Left cardiac atrium (tissue), 4 donors: ENCODE data around the gene OR2J3. TPM values are rescaled to one million over a fixed set of nuclear protein-coding genes. Genes with fewer than 3 reads are reported as not detected.
"Not testable (repeated sequence)": the region's sequence is repeated elsewhere in the genome, so short reads cannot be mapped to it uniquely, and the experiment has no call there.

Experiments used
- ATAC-seq, 2 donors: fragments of 200-7000 bp; cut with Tn5 transposase; one replicate each; pipeline ENCODE4 v1.9.1; 2020; ENCODE audit warnings: mild to moderate bottlenecking in 2 of 2, moderate library complexity in 2 of 2
- DNase-seq: peaks from one replicate; pipeline ENCODE4 v3.0.0-alpha.2; 2020
- intact Hi-C, 2 donors: fragments of 100-400 bp; cut with DNase I; formaldehyde crosslinking; loops; one replicate each; pipeline versions ENCODE4 v1.14.1 to v1.15.1; 2022 to 2023
- total RNA-seq, 2 donors: library from RNA; stranded (reverse); fragmentation: NEBNext Ultra II Directional; extraction: Animal tissue kit (Norgen Biotek cat#: 25700); gene quantifications; one replicate each; pipeline ENCODE4 v1.2.1, GENCODE V29; 2021
- donor health status: DM: no; HTN: yes; CAD: no.
- donor health status: DM: no; HTN: yes; CAD: no; lungs with severe emphysema.
- donor health status: DM: yes; HTN: yes; CAD: no.
- donor health status: Dilated cardiomyopathy.

The OR2J3 gene
- total RNA-seq, 2 donors from 2014 or later, result not detected

GRCh38 chr6:29153083-29153482 lies 45.2 kb downstream of the OR2J3 start:
- intact Hi-C loops, result no loop called here
- no peak for ATAC-seq
- no peak for DNase-seq

- intact Hi-C loops, DNase-seq, ATAC-seq: not testable (repeated sequence)
Measured at GRCh38 chr6:29155182-29155581, 47.3 kb downstream of the OR2J3 start.

- intact Hi-C loops, DNase-seq, ATAC-seq: not testable (repeated sequence)
Measured at GRCh38 chr6:29159922-29160321, 52.1 kb downstream of the OR2J3 start.

Other genes with a start within 250 kb of the OR2J3 start
- 10 to 100 TPM; 20.7 to 25.3 TPM for gene TRIM27, start 184.1 kb upstream of the OR2J3 start, total RNA-seq
- under 1 TPM; 0.37 to 0.68 TPM for gene ZNF311, start 102.7 kb upstream of the OR2J3 start, total RNA-seq
- not detected for gene OR2W1, start 62.9 kb upstream of the OR2J3 start, total RNA-seq
- not detected for gene OR2B3, start 20.7 kb upstream of the OR2J3 start, total RNA-seq
- not detected for gene OR2J1, start 8.6 kb upstream of the OR2J3 start, total RNA-seq
- not detected for gene OR2J2, start 62.8 kb downstream of the OR2J3 start, total RNA-seq
- not detected for gene OR14J1, start 193.6 kb downstream of the OR2J3 start, total RNA-seq